Type B pancreatic cell (in vitro differentiated cells): ENCODE measurements around the gene TMEM272. TPM values are rescaled to one million over a fixed set of nuclear protein-coding genes. Genes with fewer than 3 reads are reported as not detected.
A peak's percentile ranks its signal among the peaks of the same experiment; 100 is the strongest.

Experiments used
- DNase-seq: peaks from one replicate; pipeline ENCODE4 v3.0.0; 2021; ENCODE audit warnings: mixed read lengths; ENCODE audit not compliant: unreplicated experiment; ENCODE audit errors: extremely low spot score
- H3K27ac Mint-ChIP-seq: 2 replicates; pipeline ENCODE4 v1.8.0; 2021; ENCODE audit warnings: mild to moderate bottlenecking, mixed read lengths
- H3K27me3 Mint-ChIP-seq: 2 replicates; pipeline ENCODE4 v1.8.0; 2021; ENCODE audit warnings: mixed read lengths
- H3K36me3 Mint-ChIP-seq: 2 replicates; pipeline ENCODE4 v1.8.0; 2021; ENCODE audit warnings: mixed read lengths
- H3K4me1 Mint-ChIP-seq: one replicate; pipeline ENCODE4 v1.8.0; 2021; ENCODE audit warnings: mixed read lengths; ENCODE audit not compliant: unreplicated experiment
- H3K4me3 Mint-ChIP-seq: 2 replicates; pipeline ENCODE4 v1.8.0; 2021; ENCODE audit warnings: mild to moderate bottlenecking, mixed read lengths
- H3K9me3 Mint-ChIP-seq: 2 replicates; pipeline ENCODE4 v1.8.0; 2021; ENCODE audit warnings: mixed read lengths
- CTCF ChIP-seq: fragments of 200-600 bp; sonication (generic); conservative IDR thresholded peaks from 2 replicates; pipeline ENCODE4 v1.5.0; 2021; ENCODE audit warnings: antibody characterized with exemption, mild to moderate bottlenecking
- total RNA-seq: library from RNA; stranded (reverse); gene quantifications from 2 replicates; pipeline ENCODE4 v1.2.1, GENCODE V29; 2021; ENCODE audit warnings: low replicate concordance

TMEM272 gene
- total RNA-seq, 1 donor from 2014 or later = 0.63 TPM

GRCh38 chr13:51837016-51837415 is 8.0 kb downstream of the TMEM272 start:
- H3K36me3 Mint-ChIP-seq = no peaks in the 10 kb centered on the region
- peaks cover 15% of the 10 kb centered on the region for H3K27me3 Mint-ChIP-seq
- no peaks in the 10 kb centered on the region for H3K9me3 Mint-ChIP-seq
- no peak overlapping the region for H3K4me3 Mint-ChIP-seq
- peaks cover 6% of the 10 kb centered on the region for H3K4me1 Mint-ChIP-seq
- H3K27ac Mint-ChIP-seq = no peak overlapping the region
- TF ChIP-seq CTCF = no peak
- no peak for DNase-seq

- H3K27ac Mint-ChIP-seq = no peak overlapping the region
Observed at GRCh38 chr13:51834581-51835171, 10.3 kb downstream of the TMEM272 start.

GRCh38 chr13:51833980-51834379 is 11.0 kb downstream of the TMEM272 start:
- no peaks in the 10 kb centered on the region for H3K9me3 Mint-ChIP-seq
- no peak overlapping the region for H3K4me3 Mint-ChIP-seq
- H3K4me1 Mint-ChIP-seq = peaks cover 6% of the 10 kb centered on the region
- no peak for TF ChIP-seq CTCF
- H3K27ac Mint-ChIP-seq = no peak overlapping the region
- H3K27me3 Mint-ChIP-seq = peaks cover 15% of the 10 kb centered on the region
- no peaks in the 10 kb centered on the region for H3K36me3 Mint-ChIP-seq
- no peak for DNase-seq

More at GRCh38 chr13:51834581-51835171, 10.3 kb downstream of the TMEM272 start:
- Mint-ChIP-seq H3K9me3 (no peaks in the 10 kb centered on the region), H3K36me3 (no peaks in the 10 kb centered on the region), H3K27me3 (peaks cover 15% of the 10 kb centered on the region), H3K4me1 (peaks cover 6% of the 10 kb centered on the region), H3K4me3 (no peak overlapping the region)
- no peak for TF ChIP-seq CTCF
- DNase-seq = no peak

- H3K4me3 Mint-ChIP-seq = no peak overlapping the region
- H3K27me3 Mint-ChIP-seq = peaks cover 17% of the 10 kb centered on the region
- H3K9me3 Mint-ChIP-seq = no peaks in the 10 kb centered on the region
- no peak for DNase-seq
- H3K4me1 Mint-ChIP-seq = peaks cover 6% of the 10 kb centered on the region
- peak; percentile 52 for TF ChIP-seq CTCF
- H3K36me3 Mint-ChIP-seq = no peaks in the 10 kb centered on the region
- H3K27ac Mint-ChIP-seq = no peak overlapping the region
Observed at GRCh38 chr13:51832471-51833152, 12.4 kb downstream of the TMEM272 start.

GRCh38 chr13:51831519-51831918 is 13.5 kb downstream of the TMEM272 start:
- DNase-seq = no peak
- TF ChIP-seq CTCF = no peak
- Mint-ChIP-seq H3K4me1 (peaks cover 6% of the 10 kb centered on the region), H3K27ac (no peak overlapping the region), H3K9me3 (no peaks in the 10 kb centered on the region), H3K36me3 (no peaks in the 10 kb centered on the region), H3K27me3 (peaks cover 19% of the 10 kb centered on the region), H3K4me3 (no peak overlapping the region)
